GM21619 (cell line): Measurements from ENCODE around the gene OXA1L.
"Not testable (repeated sequence)": the region's sequence is repeated elsewhere in the genome, so short reads cannot be mapped to it uniquely, and the experiment has no call there.

Source experiments
- ATAC-seq: cut with Tn5 transposase; IDR thresholded peaks from one replicate; pipeline ENCODE4 v1.9.1; 2021; ENCODE audit not compliant: unreplicated experiment

The OXA1L gene

DNA sequence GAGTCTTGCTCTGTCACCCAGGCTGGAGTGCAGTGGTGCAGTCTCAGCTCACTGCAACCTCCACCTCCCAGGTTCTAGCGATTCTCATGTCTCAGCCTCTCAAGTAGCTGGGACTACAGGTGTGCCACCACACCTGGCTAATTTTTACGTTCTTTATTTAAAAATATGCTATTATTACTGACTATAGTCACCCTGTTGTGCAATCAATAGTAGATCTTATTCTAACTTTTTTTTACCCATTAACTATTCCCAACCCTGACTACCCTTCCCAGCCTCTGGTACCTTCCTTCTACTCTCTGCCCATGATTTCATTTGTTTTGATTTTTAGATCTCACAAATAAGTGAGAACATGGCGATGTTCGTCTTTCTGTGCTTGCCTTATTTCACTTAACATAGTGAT lies 2.5 kb downstream of the OXA1L start:
- no peak for ATAC-seq

DNA sequence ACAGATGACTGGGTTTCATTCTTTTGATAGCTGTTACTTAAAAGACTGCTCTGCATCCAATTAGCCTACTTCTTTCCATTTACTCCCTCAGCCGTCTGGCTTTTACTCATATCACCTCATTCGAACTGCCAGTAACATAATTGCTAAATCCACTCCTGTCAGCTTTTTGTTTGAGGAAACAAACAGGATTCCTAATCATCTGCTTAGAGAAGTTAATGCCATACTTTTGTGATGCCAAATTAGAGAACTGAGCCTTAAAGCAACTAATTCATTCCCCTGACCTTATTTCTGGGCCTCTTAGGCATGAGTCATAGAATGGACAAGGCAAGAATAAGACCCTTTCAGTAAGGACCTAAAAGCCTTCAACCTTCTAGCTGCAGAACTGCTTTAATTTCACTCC lies 2.9 kb downstream of the OXA1L start:
- no peak for ATAC-seq

DNA sequence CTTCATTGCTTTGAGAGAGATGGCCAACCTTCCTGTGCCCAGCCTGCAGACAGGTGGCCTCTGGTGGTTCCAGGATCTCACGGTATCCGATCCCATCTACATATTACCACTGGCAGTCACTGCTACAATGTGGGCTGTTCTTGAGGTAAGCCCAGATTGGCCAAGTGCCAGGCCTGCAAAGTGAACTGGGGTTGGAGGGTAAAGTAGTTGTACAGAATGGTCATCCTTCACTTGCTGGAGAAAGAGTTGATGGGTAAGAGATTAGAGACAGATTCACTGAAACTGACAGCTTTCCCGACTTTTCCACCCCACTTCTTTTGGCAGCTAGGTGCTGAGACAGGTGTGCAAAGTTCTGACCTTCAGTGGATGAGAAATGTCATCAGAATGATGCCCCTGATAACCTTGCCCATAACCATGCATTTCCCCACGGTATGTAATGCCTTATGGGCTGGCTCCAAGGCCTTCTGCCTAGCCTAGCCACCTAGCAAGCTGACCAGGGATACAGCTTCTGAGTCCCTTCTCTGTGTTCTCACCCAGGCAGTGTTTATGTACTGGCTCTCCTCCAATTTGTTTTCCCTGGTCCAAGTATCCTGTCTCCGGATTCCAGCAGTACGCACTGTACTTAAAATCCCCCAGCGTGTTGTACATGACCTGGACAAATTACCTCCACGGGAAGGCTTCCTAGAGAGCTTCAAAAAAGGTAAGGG lies 4.1 kb downstream of the OXA1L start:
- no peak for ATAC-seq

DNA sequence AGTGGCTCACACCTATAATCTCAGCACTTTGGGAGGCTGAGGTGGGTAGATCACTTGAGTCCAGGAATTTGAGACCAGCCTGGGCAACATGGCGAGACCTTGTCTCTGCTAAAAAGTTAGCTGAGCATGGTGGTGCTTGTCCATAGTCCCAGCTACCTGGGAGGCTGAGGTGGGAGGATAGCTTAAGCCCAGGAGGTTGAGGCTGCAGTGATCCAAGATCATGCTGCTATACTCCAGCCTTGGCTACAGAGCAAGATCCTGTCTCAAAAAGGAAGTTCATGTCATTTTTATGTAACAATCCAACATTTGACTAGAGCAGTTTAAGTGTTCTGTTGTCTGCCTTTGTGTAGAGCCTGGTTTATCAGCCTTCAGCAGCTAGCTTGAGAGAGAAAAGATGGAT lies 6.2 kb downstream of the OXA1L start:
- no peak for ATAC-seq

DNA sequence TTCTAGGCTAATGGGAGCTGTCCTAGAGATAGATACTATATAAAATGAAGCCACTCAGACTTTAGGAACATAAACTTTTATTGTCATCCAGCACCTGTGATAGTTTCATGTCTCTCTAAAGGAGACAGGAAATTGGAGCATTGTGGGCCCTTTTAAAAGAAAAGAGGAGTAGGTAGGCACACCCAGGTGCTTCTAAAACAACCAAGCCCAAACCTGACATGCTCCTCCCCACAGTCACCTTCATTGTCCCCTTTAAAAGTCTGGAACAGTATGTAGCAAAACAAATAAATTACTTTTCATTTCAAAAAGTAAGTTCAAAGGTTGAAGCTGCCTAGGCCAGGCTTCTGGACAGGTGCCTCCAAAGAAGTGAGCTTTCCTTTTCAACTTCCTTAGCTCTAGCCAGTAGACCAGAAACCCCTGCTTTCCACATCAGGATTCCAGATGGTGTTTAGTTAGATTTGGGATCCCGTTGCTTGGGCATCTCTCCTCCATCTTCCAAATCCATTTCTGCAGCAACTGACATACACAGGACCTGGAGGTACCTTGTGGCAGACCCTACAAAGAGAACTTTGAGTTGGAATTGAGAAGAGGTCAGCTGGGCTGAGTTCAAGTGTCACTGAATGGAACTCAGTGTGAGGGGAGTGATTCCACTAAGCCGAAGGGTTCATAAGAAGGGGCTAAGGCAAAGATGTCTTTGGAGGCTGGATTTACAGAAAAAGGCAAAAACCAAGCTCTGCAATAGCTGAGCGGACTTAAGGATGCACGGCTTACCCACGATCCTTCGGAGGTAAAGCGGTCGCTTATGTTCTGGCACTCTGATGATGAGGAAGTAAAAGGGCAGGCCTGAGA lies 6.9 kb downstream of the OXA1L start:
- no peak for ATAC-seq

DNA sequence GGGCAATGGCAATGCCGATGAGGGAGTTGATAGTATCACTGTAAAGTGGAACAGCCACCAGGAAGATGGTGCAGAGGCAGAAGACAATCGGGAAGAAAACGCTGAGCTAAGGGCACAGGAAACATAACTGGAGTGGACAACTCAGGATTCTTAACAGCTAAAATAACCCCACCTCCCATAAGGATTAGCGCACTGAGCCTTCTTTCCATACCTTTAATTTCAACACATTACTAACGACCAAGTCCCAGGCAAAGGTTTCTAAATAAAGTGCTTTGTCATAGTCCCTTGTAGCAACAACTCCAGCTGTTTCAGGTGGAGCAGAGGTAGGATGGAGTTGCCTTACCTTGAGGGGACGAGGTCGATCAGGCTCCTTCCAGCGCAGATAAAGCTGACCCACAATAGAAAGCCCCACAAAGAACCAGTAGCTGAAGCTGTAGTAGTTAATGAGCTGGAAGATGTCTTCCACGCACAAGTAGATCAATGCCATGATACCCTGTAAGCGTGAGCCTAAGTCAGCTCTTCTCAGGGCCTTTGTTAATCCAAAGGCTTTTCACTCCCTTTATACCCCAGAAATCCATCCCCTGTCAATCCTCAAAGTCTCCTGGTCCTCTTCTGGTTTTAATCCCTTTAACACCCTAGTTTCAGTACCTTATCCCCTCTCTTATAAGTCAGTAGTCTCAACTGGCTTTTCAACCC lies 7.7 kb downstream of the OXA1L start:
- no peak for ATAC-seq

DNA sequence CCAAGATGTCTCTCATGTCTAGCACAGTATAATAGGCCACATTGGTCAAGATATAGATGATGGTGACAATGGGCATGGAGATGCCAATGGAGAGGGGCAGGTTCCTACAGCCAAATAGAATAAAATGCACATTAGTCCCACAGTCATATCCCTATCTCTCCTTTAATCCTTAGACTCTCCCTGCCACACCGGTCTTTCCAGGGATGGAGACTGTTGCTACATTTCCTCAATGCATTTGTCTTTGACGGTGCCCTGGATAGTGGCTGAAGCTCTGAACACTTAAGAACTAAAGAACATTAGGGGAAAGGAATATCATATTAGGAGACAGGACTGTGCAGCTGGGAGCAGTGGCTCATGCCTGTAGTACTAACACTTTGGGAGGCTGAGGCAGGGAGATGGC lies 9.7 kb downstream of the OXA1L start:
- ATAC-seq, result no peak

DNA sequence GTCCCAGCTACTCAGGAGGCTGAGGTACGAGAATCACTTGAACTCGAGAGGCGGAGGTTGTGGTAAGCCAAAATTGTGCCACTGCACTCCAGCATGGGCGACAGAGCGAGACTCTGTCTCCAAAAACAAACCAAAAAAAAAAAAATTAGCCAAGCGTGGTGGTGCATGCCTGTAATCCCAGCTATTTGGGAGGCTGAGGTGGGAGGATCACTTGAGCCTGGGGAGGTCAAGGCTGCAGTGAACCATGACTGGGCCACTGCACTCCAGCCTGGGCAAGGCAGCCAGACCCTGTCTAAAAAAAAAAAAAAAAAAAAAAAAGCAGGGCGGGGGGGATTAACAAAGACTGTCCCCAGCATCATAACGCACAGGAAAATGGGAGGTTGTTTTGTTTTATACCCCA lies 10.4 kb downstream of the OXA1L start:
- not testable (repeated sequence) for ATAC-seq

DNA sequence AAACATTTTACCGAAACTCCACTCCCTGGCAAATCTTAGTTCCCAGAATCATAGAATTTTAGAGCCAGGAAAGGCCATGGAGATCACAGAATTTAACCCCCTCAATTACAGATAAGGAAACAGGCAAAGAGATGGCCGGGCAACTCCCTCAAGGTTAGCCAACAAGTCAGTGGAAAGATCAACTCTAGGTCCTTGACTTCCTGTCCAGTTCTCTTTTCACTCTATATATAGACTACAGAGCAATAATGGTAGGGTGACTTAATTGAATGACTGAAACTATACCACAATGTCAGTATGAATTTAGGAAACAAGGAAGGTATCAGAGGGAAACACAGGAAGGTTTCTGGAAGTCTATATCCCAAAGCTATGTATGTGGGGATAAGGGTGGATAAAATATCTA lies 11.6 kb downstream of the OXA1L start:
- ATAC-seq, result no peak

DNA sequence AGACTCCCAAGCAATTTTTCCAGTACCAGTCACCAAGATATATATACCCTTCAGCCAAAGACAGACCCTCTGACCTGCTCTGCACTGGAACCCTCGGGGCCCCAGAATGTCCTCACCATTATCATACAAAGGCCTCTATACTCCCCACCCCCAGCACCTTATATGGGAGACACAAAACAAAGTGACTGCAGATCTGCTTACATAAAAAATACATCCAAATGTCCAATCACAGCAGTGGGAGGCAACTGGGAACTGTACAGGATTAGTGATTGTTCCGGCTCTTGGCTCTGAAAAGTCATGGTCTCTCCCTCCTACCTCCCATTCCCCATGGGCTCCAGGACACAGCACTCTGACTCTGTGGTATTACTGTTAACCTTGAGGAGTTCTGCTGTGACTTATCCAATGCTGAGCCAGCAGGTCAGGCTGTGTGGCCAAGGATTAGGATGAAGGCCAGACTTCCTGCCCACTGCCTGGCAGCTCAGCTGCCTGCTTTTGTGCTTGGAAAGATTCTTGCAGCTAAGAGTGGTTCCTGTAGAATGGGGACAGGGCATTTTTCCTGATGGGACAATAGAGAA lies 13.7 kb downstream of the OXA1L start:
- ATAC-seq, result no peak

DNA sequence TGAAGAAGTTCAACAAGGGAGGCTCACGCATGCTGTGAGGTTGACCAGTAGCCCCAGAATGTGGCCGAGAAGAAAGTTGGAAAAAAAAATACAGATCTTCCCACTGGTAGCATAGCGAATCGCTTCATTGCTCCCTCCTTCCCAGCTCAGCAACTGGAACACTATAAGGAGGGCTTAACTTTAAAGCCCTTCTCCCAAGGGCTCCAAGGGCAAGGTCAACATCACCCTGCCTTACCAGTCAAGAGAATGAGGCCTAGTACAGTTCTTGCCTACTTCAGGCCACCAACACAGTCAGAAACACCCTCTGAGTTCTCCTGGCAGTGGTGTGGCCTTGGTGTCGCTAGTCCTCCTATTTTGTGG lies 14.4 kb downstream of the OXA1L start:
- ATAC-seq, result no peak

DNA sequence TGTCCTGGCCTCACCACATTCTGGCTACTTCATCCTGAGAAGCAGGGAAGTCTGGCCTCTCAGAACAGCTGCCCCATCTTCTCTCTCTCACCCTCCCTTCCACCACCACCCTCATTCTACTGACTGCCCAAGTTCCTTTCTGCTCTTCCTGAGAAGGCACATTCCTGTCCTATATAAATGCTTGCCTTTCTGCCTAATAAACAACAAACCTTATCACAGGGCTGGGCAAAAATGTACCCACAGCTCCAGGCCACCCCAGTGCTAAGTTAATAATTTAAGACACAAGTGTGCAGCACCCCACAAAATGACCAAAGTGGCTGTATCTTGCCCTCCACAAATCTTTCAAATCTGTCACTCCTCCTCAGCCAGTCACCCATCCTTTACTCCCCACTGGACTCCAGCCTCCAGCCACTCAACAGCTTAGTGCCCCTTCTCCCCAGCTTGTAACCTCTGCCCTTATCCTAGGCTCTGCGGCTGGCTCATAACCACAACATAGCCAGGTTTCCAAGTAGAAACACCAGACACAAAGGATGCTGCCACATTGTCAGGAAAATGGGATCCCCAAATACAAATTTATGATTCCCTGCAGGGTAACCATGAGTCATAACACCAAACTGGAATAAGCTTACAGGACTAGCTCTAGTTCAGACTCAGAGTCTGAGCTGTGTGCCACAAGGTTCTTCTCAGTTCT lies 15.0 kb downstream of the OXA1L start:
- ATAC-seq, result no peak

DNA sequence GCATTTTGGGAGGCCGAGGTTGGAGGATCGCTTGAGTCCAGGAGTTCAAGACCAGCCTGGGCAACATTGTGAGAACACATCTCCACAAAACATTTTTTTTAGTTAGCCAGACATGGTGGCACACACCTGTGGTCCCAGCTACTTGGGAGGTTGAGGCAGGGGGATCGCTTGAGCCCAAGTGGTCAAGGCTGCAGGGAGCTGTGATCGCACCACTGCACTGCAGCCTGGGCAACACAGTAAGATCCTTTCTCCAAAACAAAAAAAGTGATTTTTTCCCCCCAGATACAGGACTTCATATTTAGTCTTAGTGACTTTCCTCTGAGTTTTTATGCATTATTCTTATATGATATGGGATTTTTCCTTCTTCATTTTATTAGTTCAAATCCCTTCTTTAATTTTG lies 20.2 kb downstream of the OXA1L start:
- no peak for ATAC-seq

DNA sequence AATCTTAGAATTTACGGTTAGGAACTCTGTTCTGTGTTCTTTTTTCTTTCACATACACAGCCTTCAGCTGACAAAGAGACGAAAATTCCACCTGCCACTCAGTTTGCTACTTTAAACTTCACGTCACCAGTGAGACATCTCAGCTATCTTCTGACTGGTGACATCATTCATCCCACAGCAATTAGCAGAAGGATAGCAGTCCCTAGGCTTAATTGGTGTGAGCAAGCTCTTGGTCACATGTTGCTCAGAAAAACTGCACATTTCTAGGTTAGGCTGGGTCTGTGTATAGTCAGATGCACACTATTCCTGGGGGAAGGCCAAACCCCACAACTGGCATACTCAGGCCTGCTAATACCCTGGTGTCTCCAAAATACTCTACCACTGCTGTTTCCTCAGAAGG lies 24.8 kb downstream of the OXA1L start:
- no peak for ATAC-seq

DNA sequence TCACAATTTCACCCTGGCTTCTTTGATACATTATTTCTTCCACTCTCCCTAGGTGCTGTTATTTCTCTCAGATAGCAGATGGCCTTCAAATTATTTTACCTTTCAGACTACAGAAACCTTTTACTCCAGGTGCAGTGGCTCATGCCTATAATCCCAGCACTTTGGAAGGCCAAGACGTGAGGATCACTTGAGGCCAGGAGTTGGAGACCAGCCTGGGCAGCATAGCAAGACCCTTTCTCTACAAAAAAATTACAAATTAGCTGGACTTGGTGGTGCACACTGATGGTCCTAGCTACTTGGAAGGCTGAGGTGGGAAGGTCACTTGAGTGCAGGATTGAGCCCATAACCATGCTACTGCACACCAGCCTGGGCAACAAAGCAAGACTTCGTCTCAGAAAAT lies 25.7 kb downstream of the OXA1L start:
- ATAC-seq, result no peak

DNA sequence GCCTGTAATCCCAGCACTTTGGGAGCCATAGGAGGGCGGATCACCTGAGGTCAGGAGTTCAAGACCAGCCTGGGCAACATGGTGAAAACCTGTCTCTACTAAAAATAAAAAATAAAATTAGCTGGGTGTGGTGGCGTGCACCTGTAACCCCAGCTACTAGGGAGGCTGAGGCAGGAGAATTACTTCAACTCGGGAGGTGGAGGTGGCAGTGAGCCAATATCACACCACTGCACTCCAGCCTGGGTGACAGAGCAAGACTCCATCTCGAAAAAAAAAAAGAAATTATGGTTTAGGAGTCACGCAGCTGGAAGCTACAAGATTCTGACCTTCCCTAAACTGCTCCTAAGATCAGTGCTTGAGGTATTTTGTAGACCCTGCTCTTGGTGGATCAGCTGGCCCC lies 27.1 kb downstream of the OXA1L start:
- ATAC-seq, result not testable (repeated sequence)

DNA sequence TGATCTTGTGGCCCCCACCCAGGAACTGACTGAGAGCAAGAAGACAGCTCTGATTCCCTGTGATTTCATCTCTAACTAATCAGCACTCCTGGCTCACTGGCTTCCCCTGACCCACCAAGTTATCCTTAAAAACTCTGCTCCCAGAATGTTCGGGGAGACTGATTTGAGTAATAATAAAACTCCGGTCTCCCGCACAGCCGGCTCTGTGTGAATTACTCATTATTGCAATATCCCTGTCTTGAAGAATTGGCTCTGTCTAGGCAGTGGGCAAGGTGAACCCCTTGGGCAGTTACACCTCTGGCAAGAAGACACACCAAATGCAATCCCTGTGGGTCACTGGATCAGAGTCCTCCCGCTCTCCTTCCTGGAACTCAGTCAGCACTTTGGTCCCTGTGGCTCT lies 27.5 kb downstream of the OXA1L start:
- ATAC-seq, result no peak

DNA sequence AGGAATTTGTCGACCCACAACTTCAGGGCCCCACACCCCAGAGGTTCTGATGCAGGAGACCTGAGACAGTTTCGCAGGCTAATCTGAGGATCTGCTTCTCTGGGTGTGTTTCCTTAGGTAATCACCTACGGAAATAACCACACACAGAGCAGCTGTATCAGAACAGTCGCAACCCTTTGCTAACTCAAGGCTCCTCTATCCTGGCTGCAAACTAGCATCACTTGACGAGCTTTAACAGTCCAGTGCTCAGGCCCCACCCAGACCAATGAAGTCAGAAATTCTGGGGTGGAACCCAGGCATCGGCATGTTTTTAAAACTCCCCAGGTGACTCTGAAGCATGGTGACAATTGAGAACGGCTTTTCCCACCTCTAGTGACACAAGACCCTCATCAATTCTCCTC lies 28.1 kb downstream of the OXA1L start:
- ATAC-seq, result peak; percentile 42

DNA sequence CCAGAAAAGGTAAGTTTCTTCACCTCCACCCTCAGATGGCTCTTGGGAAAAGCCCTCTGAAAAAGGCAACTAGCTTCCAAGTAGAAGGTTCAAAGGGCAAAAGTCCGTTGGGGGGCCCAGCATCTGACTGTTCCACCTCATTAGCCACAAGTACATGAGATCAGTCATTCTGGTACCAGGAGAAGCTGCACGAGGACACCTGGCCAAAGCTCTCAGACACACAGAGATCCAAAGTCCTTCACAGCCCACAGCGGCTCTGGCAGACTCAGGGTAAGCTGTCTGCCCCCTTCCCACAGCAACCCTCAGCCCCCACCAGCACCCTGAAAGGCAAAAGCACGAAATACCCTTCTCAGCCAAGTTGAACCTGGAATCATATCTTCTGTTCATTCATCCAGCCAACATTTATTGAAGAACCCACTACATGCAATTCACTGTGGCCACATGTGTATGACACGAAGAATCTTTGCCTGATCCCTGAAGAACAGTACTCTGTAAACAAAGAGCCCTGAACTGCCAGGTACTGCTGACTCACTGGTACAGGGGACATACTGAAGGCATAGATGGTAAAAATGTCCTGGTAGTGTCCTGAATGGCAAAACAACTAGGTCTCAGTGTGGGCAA lies 29.7 kb downstream of the OXA1L start:
- ATAC-seq, result peak; percentile 43

DNA sequence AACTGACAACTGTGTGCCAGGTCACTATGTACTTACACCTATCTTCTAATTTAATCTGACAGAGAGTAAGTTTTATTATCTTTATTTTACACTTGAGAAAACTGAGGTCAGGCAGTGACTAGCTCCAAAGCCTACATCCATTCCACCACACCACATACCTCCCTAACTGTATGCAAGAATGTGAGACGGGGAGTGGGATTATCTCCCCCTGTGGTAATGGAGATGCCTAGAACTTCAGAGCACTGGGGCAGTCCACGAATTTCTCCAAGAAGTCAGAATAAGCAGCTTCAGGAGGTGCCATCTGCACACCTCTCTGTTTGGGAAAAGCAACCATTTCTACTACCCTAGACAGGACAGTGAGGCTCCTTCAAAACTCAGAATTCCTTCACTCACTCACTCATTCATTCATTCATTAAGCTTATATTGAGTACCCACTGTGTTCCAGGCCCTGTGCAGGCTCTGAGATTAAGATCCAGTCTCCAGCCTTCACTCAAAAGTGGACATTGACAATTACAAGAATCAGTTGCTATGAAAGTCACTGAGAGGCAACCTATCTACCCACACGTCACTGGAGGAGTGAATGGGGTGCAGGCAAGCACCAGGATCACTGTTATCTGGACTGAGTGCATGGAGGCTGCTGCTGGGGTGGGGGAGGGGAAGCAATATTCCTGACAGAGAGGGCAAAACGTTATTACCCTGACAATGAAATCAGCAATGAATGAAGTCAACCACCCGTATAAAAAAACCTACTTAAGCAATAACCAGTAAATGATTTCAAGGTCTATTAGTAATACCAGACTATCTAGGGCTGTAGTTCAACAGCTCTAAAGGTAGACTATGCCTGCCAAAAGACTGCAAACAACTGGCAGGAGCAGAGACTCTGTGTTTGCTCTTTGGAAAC lies 30.8 kb downstream of the OXA1L start:
- ATAC-seq, result no peak
